Esophagus squamous epithelium (tissue), 4 donors: ENCODE results near the gene PAK1.

Source experiments
- POLR2A ChIP-seq, 4 donors: fragments of 450-650 bp; IDR thresholded peaks; one replicate each; pipeline ENCODE4 v1.6.1; 2017; ENCODE audit warnings: antibody characterized with exemption in 4 of 4, mild to moderate bottlenecking in 4 of 4, moderate library complexity in 3 of 4
- TF ChIP-seq, protein P1 (sequence below), 6 experiments: fragments of 450-650 bp in 4 of 6; fragments of 200-600 bp in 2 of 6; sonication (generic) in 2 of 6; IDR thresholded peaks; one replicate each; pipeline ENCODE4 v1.5.1; 2016 to 2019; ENCODE audit warnings: antibody characterized with exemption in 6 of 6, mild to moderate bottlenecking in 4 of 6, moderate library complexity in 4 of 6

DNA sequence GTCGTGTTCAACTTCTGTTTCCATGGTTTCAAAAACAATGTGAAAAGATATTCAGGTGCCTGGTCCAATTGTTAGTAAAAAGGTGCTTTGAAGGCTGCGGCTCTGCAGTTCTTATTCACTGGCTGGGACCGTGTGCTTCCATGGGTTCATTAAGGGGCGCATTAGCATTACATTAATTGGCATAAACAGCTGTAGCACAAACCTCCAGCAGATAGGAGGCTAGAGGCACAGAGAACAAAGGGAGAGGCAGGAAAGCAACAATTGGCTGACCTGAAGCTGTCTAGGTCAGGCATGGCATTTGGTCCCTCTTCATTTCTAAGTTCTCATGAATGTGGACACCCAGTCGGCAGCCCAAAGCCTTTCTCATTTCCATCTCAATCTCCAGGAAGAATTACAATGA lies 16.6 kb downstream of the PAK1 start:
- TF ChIP-seq, protein P1, sequence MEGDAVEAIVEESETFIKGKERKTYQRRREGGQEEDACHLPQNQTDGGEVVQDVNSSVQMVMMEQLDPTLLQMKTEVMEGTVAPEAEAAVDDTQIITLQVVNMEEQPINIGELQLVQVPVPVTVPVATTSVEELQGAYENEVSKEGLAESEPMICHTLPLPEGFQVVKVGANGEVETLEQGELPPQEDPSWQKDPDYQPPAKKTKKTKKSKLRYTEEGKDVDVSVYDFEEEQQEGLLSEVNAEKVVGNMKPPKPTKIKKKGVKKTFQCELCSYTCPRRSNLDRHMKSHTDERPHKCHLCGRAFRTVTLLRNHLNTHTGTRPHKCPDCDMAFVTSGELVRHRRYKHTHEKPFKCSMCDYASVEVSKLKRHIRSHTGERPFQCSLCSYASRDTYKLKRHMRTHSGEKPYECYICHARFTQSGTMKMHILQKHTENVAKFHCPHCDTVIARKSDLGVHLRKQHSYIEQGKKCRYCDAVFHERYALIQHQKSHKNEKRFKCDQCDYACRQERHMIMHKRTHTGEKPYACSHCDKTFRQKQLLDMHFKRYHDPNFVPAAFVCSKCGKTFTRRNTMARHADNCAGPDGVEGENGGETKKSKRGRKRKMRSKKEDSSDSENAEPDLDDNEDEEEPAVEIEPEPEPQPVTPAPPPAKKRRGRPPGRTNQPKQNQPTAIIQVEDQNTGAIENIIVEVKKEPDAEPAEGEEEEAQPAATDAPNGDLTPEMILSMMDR (IDR thresholded peaks at IDR 0.05): no peak
- TF ChIP-seq POLR2A (IDR thresholded peaks at IDR 0.05): no peak
